H1 (cell line): ENCODE data around the gene RHOB. TPM values are rescaled to one million over a fixed set of nuclear protein-coding genes. Genes with fewer than 3 reads are reported as not detected.

Experiments used
- ATF3 ChIP-seq: IDR thresholded peaks from 2 replicates; pipeline ENCODE4 v1.6.1; 2011; ENCODE audit warnings: low read depth, mild to moderate bottlenecking, low read length; ENCODE audit not compliant: insufficient read depth
- BACH1 ChIP-seq: IDR thresholded peaks from 2 replicates; pipeline ENCODE4 v1.6.1; 2012; ENCODE audit warnings: low read length, improper control_type of control experiment
- CBX8 ChIP-seq: fragments of 300-800, 300-1000 bp; sonication (generic); IDR thresholded peaks from 2 replicates; pipeline ENCODE4 v1.7.1; 2016; ENCODE audit warnings: low read depth, low read length, borderline replicate concordance
- EGR1 ChIP-seq: IDR thresholded peaks from 2 replicates; pipeline ENCODE4 v1.6.1; 2011; ENCODE audit warnings: low read depth, low read length, borderline replicate concordance
- NANOG ChIP-seq: IDR thresholded peaks from 2 replicates; pipeline ENCODE4 v1.6.1; 2011; ENCODE audit warnings: low read length, low read depth, mild to moderate bottlenecking, inconsistent platforms; ENCODE audit not compliant: insufficient read depth, poor library complexity, severe bottlenecking
- RFX5 ChIP-seq: IDR thresholded peaks from 2 replicates; pipeline ENCODE4 v1.6.1; 2011; ENCODE audit warnings: low read depth, low read length, improper control_type of control experiment, borderline replicate concordance
- SP1 ChIP-seq: IDR thresholded peaks from 2 replicates; pipeline ENCODE4 v1.6.1; 2011; ENCODE audit warnings: low read depth, low read length
- TEAD4 ChIP-seq: IDR thresholded peaks from 2 replicates; pipeline ENCODE4 v1.6.1; 2012; ENCODE audit warnings: low read depth, low read length, inconsistent platforms, mixed read lengths
- polyA plus RNA-seq, 7 experiments: library from polyadenylated mRNA; depleted of rRNA in 3 of 7; stranded (reverse) in 5 of 7; unstranded in 2 of 7; fragments of >200 nt in 5 of 7; fragments of 200-250 nt in 2 of 7; gene quantifications; 1 replicate in 5 of 7; 2 replicates in 1 of 7; 4 replicates in 1 of 7; pipeline versions ENCODE4 v1.2.1 to v1.2.3, GENCODE V29; 2011 to 2013; ENCODE audit warnings: missing spikeins in 2 of 7, mixed read lengths in 2 of 7
- total RNA-seq: library from RNA; stranded (reverse); fragmentation: NEBNext Ultra II Directional; extraction: Animal tissue kit (Norgen Biotek cat#: 25700); gene quantifications from 2 replicates; pipeline ENCODE4 v1.2.1, GENCODE V29; 2021

RHOB gene
- total and polyA plus RNA-seq, 2 of the 8 experiments (the other 6 are each of a cell fraction or from before 2014, with no cell fraction given), result 9.3 to 9.5 TPM

DNA sequence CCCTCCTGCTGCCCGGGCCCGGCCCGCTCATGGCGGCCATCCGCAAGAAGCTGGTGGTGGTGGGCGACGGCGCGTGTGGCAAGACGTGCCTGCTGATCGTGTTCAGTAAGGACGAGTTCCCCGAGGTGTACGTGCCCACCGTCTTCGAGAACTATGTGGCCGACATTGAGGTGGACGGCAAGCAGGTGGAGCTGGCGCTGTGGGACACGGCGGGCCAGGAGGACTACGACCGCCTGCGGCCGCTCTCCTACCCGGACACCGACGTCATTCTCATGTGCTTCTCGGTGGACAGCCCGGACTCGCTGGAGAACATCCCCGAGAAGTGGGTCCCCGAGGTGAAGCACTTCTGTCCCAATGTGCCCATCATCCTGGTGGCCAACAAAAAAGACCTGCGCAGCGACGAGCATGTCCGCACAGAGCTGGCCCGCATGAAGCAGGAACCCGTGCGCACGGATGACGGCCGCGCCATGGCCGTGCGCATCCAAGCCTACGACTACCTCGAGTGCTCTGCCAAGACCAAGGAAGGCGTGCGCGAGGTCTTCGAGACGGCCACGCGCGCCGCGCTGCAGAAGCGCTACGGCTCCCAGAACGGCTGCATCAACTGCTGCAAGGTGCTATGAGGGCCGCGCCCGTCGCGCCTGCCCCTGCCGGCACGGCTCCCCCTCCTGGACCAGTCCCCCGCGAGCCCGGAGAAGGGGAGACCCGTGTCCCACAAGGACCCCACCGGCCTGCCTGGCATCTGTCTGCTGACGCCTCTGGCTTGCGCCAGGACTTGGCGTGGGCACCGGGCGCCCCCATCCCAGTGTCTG lies 767 bp downstream of the RHOB start (continued):
- no peak for TF ChIP-seq EGR1
- TF ChIP-seq RFX5, result no peak
- TF ChIP-seq NANOG, result no peak
- TF ChIP-seq ATF3, result no peak
- no peak for TF ChIP-seq BACH1
- TF ChIP-seq TEAD4, result no peak
- TF ChIP-seq SP1, result 0 out of 2 replicates have a peak, but pooled peaks have one; percentile 10
- TF ChIP-seq CBX8, result no peak
- TF ChIP-seq, all 59 proteins: peak for 12
